GM23338 (cell line): ENCODE data around the gene ETV3. TPM values are rescaled to one million over a fixed set of nuclear protein-coding genes. Genes with fewer than 3 reads are reported as not detected.

Experiments used
- ATAC-seq: fragments of 200-7000 bp; cut with Tn5 transposase; 3 replicates; pipeline ENCODE4 v1.9.1; 2020
- DNase-seq: peaks from one replicate; pipeline ENCODE4 v3.0.0-alpha.2; 2015; ENCODE audit warnings: low spot score
- H2AFZ ChIP-seq: fragments of 200-600 bp; sonication (generic); 2 replicates; pipeline ENCODE4 v1.8.0; 2016; ENCODE audit warnings: antibody characterized with exemption, mild to moderate bottlenecking, moderate library complexity
- H3F3A ChIP-seq: fragments of 200-600 bp; sonication (generic); replicated peaks from 2 replicates; pipeline ENCODE4 v1.8.0; 2017; ENCODE audit warnings: antibody characterized with exemption, mixed run types, low read depth
- H3K27ac ChIP-seq: fragments of 200-600 bp; sonication (generic); 2 replicates; pipeline ENCODE4 v1.6.1; 2016; ENCODE audit warnings: low read depth
- H3K27me3 ChIP-seq: fragments of 200-600 bp; sonication (generic); 2 replicates; pipeline ENCODE4 v1.8.0; 2016; ENCODE audit warnings: mild to moderate bottlenecking, mixed run types, moderate library complexity; ENCODE audit not compliant: insufficient read depth
- H3K36me3 ChIP-seq: fragments of 200-600 bp; sonication (generic); 2 replicates; pipeline ENCODE4 v1.8.0; 2016; ENCODE audit warnings: mild to moderate bottlenecking; ENCODE audit not compliant: insufficient read depth
- H3K4me1 ChIP-seq: fragments of 200-600 bp; sonication (generic); 2 replicates; pipeline ENCODE4 v1.8.0; 2016; ENCODE audit warnings: mild to moderate bottlenecking, moderate library complexity; ENCODE audit not compliant: insufficient read depth
- H3K4me2 ChIP-seq: fragments of 200-600 bp; sonication (generic); 2 replicates; pipeline ENCODE4 v1.7.1; 2017; ENCODE audit warnings: mixed run types
- H3K4me3 ChIP-seq: fragments of 200-600 bp; sonication (generic); 2 replicates; pipeline ENCODE4 v1.6.1; 2016; ENCODE audit warnings: mixed run types
- H3K79me2 ChIP-seq: fragments of 200-600 bp; sonication (generic); replicated peaks from 2 replicates; pipeline ENCODE4 v1.8.0; 2017; ENCODE audit warnings: mild to moderate bottlenecking; ENCODE audit not compliant: insufficient read depth
- H3K9me2 ChIP-seq: fragments of 200-600 bp; sonication (generic); 2 replicates; pipeline ENCODE4 v1.8.0; 2017; ENCODE audit not compliant: insufficient read depth
- H4K20me1 ChIP-seq: fragments of 200-600 bp; sonication (generic); replicated peaks from 2 replicates; pipeline ENCODE4 v1.8.0; 2017; ENCODE audit warnings: mild to moderate bottlenecking; ENCODE audit not compliant: insufficient read depth
- H3K27ac Mint-ChIP-seq: 2 replicates; pipeline ENCODE4 v1.8.0; 2020; ENCODE audit warnings: inconsistent platforms, mild to moderate bottlenecking, moderate library complexity, mixed read lengths
- H3K27me3 Mint-ChIP-seq: 3 replicates; pipeline ENCODE4 v1.8.0; 2022; ENCODE audit warnings: low read depth, mild to moderate bottlenecking, moderate library complexity, mixed read lengths, inconsistent platforms; ENCODE audit not compliant: insufficient read depth, poor library complexity
- H3K36me3 Mint-ChIP-seq: 3 replicates; pipeline ENCODE4 v1.8.0; 2021; ENCODE audit warnings: low read depth, mild to moderate bottlenecking, inconsistent platforms, moderate library complexity, mixed read lengths
- H3K4me1 Mint-ChIP-seq: 3 replicates; pipeline ENCODE4 v1.8.0; 2020; ENCODE audit warnings: mild to moderate bottlenecking, inconsistent platforms, mixed read lengths
- H3K4me3 Mint-ChIP-seq: 3 replicates; pipeline ENCODE4 v1.8.0; 2021; ENCODE audit warnings: moderate library complexity, mild to moderate bottlenecking, inconsistent platforms, mixed read lengths
- H3K9me3 Mint-ChIP-seq: 3 replicates; pipeline ENCODE4 v1.8.0; 2020; ENCODE audit warnings: moderate library complexity, mild to moderate bottlenecking, inconsistent platforms, mixed read lengths
- CREB1 ChIP-seq: fragments of 250-450 bp; sonication (Bioruptor Pico); IDR thresholded peaks from 2 replicates; pipeline ENCODE4 v1.5.0; 2020; ENCODE audit warnings: low read depth, mild to moderate bottlenecking, moderate library complexity
- EZH2 ChIP-seq: fragments of 200-600 bp; sonication (generic); IDR thresholded peaks from one replicate; pipeline ENCODE4 v1.8.0; 2017; ENCODE audit warnings: antibody characterized with exemption, mild to moderate bottlenecking, low read depth; ENCODE audit not compliant: unreplicated experiment
- EZH2phosphoT487 ChIP-seq: fragments of 200-600 bp; sonication (generic); IDR thresholded peaks from one replicate; pipeline ENCODE4 v1.8.1; 2018; ENCODE audit warnings: antibody characterized with exemption; ENCODE audit not compliant: unreplicated experiment
- JUNB ChIP-seq: IDR thresholded peaks from one replicate; pipeline ENCODE4 v1.6.1; 2016; ENCODE audit warnings: antibody characterized with exemption; ENCODE audit not compliant: unreplicated experiment
- NANOG ChIP-seq: IDR thresholded peaks from 2 replicates; pipeline ENCODE4 v1.6.1; 2016; ENCODE audit warnings: antibody characterized with exemption, borderline replicate concordance
- POLR2AphosphoS5 ChIP-seq: IDR thresholded peaks from 2 replicates; pipeline ENCODE4 v1.6.1; 2016; ENCODE audit warnings: antibody characterized with exemption, low read depth
- STAT1 ChIP-seq: IDR thresholded peaks from one replicate; pipeline ENCODE4 v1.6.1; 2016; ENCODE audit warnings: antibody characterized with exemption; ENCODE audit not compliant: unreplicated experiment
- ZNF114 ChIP-seq: fragments of 250-450 bp; sonication (Bioruptor Pico); IDR thresholded peaks from 2 replicates; pipeline ENCODE4 v1.5.0; 2020; ENCODE audit warnings: mild to moderate bottlenecking, moderate library complexity
- ZNF331 ChIP-seq: fragments of 250-450 bp; sonication (Bioruptor Pico); IDR thresholded peaks from 2 replicates; pipeline ENCODE4 v1.5.0; 2020; ENCODE audit warnings: low read depth, mild to moderate bottlenecking, moderate library complexity
- polyA plus RNA-seq: library from polyadenylated mRNA; unstranded; fragments of >200 nt; fragmentation: Nextera tagmentation; extraction: Ambion mirVana; gene quantifications from 2 replicates; pipeline ENCODE4 v1.2.1, GENCODE V29; 2016
- total RNA-seq: library from RNA; depleted of rRNA; stranded (reverse); fragments of >200 nt; shearing (Covaris generic); gene quantifications from 2 replicates; pipeline ENCODE4 v1.2.3, GENCODE V29; 2014
- TF ChIP-seq, protein P1 (sequence below): IDR thresholded peaks from 2 replicates; pipeline ENCODE4 v1.6.1; 2016; ENCODE audit warnings: antibody characterized with exemption
- TF ChIP-seq, protein P2 (sequence below), 2 experiments: fragments of 200-600 bp in 1 of 2; sonication (generic) in 1 of 2; conservative IDR thresholded peaks; 2 replicates each; pipeline versions ENCODE4 v1.5.1 to v1.6.1; 2016 to 2017; ENCODE audit warnings: antibody characterized with exemption in 2 of 2, low read depth in 2 of 2, mild to moderate bottlenecking in 2 of 2, moderate library complexity in 1 of 2
- TF ChIP-seq, protein P3 (sequence below): IDR thresholded peaks from one replicate; pipeline ENCODE4 v1.6.1; 2018; ENCODE audit warnings: antibody characterized with exemption; ENCODE audit not compliant: unreplicated experiment
- TF ChIP-seq, protein P4 (sequence below): fragments of 250-450 bp; sonication (Bioruptor Pico); IDR thresholded peaks from 2 replicates; pipeline ENCODE4 v1.5.0; 2020; ENCODE audit warnings: mild to moderate bottlenecking, moderate library complexity

The ETV3 gene
- total and polyA plus RNA-seq, 2 experiments from 2014 or later, result 8.1 to 19.6 TPM

DNA sequence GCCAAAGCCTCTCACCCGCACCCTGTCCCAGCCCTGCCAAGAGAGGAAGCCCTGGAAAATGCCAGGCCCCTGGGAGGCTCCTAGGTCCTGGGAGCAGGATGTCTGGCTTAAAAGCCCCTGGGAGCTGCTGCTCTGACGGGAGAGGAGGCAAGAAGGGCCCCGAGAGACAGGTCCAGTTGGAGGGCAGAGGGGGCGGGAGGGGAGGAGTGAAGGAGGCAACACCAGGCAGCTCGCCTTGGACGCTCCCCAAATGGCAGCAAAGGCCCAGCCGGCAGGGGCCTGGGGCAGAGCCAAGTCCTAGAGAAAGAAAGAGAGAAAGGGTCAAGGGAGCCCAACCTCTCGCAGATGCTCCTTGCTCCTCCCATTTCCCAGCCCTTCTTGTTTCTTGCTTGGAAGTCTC is 45.4 kb downstream of the ETV3 start:
- no peaks in the 10 kb centered on the region for H3K36me3 ChIP-seq
- Mint-ChIP-seq H3K36me3 (no peaks in the 10 kb centered on the region; the same call in 2 of the 3 replicates), H3K4me1 (peaks cover 17% of the 10 kb centered on the region), H3K4me3 (no peak overlapping the region), H3K9me3 (no peaks in the 10 kb centered on the region), H3K27me3 (peaks cover 22% of the 10 kb centered on the region), H3K27ac (no peak overlapping the region)
- peaks cover 12% of the 10 kb centered on the region; the same call in 1 of the 2 replicates for H3K4me1 ChIP-seq
- no peak for TF ChIP-seq ZNF114 (CRISPR knock-in tag)
- TF ChIP-seq POLR2AphosphoS5, result no peak
- TF ChIP-seq ZNF331, result no peak
- no peak for TF ChIP-seq EZH2phosphoT487
- TF ChIP-seq STAT1, result no peak
- TF ChIP-seq CREB1 (CRISPR knock-in tag), result no peak
- TF ChIP-seq, protein P1, sequence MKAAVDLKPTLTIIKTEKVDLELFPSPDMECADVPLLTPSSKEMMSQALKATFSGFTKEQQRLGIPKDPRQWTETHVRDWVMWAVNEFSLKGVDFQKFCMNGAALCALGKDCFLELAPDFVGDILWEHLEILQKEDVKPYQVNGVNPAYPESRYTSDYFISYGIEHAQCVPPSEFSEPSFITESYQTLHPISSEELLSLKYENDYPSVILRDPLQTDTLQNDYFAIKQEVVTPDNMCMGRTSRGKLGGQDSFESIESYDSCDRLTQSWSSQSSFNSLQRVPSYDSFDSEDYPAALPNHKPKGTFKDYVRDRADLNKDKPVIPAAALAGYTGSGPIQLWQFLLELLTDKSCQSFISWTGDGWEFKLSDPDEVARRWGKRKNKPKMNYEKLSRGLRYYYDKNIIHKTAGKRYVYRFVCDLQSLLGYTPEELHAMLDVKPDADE, result no peak
- TF ChIP-seq, protein P2, sequence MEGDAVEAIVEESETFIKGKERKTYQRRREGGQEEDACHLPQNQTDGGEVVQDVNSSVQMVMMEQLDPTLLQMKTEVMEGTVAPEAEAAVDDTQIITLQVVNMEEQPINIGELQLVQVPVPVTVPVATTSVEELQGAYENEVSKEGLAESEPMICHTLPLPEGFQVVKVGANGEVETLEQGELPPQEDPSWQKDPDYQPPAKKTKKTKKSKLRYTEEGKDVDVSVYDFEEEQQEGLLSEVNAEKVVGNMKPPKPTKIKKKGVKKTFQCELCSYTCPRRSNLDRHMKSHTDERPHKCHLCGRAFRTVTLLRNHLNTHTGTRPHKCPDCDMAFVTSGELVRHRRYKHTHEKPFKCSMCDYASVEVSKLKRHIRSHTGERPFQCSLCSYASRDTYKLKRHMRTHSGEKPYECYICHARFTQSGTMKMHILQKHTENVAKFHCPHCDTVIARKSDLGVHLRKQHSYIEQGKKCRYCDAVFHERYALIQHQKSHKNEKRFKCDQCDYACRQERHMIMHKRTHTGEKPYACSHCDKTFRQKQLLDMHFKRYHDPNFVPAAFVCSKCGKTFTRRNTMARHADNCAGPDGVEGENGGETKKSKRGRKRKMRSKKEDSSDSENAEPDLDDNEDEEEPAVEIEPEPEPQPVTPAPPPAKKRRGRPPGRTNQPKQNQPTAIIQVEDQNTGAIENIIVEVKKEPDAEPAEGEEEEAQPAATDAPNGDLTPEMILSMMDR (conservative IDR thresholded peaks at IDR 0.05; ENCODE audit: low read depth in 2 of 2), result no peak
- TF ChIP-seq, protein P3, sequence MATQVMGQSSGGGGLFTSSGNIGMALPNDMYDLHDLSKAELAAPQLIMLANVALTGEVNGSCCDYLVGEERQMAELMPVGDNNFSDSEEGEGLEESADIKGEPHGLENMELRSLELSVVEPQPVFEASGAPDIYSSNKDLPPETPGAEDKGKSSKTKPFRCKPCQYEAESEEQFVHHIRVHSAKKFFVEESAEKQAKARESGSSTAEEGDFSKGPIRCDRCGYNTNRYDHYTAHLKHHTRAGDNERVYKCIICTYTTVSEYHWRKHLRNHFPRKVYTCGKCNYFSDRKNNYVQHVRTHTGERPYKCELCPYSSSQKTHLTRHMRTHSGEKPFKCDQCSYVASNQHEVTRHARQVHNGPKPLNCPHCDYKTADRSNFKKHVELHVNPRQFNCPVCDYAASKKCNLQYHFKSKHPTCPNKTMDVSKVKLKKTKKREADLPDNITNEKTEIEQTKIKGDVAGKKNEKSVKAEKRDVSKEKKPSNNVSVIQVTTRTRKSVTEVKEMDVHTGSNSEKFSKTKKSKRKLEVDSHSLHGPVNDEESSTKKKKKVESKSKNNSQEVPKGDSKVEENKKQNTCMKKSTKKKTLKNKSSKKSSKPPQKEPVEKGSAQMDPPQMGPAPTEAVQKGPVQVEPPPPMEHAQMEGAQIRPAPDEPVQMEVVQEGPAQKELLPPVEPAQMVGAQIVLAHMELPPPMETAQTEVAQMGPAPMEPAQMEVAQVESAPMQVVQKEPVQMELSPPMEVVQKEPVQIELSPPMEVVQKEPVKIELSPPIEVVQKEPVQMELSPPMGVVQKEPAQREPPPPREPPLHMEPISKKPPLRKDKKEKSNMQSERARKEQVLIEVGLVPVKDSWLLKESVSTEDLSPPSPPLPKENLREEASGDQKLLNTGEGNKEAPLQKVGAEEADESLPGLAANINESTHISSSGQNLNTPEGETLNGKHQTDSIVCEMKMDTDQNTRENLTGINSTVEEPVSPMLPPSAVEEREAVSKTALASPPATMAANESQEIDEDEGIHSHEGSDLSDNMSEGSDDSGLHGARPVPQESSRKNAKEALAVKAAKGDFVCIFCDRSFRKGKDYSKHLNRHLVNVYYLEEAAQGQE, result no peak
- TF ChIP-seq, protein P4, sequence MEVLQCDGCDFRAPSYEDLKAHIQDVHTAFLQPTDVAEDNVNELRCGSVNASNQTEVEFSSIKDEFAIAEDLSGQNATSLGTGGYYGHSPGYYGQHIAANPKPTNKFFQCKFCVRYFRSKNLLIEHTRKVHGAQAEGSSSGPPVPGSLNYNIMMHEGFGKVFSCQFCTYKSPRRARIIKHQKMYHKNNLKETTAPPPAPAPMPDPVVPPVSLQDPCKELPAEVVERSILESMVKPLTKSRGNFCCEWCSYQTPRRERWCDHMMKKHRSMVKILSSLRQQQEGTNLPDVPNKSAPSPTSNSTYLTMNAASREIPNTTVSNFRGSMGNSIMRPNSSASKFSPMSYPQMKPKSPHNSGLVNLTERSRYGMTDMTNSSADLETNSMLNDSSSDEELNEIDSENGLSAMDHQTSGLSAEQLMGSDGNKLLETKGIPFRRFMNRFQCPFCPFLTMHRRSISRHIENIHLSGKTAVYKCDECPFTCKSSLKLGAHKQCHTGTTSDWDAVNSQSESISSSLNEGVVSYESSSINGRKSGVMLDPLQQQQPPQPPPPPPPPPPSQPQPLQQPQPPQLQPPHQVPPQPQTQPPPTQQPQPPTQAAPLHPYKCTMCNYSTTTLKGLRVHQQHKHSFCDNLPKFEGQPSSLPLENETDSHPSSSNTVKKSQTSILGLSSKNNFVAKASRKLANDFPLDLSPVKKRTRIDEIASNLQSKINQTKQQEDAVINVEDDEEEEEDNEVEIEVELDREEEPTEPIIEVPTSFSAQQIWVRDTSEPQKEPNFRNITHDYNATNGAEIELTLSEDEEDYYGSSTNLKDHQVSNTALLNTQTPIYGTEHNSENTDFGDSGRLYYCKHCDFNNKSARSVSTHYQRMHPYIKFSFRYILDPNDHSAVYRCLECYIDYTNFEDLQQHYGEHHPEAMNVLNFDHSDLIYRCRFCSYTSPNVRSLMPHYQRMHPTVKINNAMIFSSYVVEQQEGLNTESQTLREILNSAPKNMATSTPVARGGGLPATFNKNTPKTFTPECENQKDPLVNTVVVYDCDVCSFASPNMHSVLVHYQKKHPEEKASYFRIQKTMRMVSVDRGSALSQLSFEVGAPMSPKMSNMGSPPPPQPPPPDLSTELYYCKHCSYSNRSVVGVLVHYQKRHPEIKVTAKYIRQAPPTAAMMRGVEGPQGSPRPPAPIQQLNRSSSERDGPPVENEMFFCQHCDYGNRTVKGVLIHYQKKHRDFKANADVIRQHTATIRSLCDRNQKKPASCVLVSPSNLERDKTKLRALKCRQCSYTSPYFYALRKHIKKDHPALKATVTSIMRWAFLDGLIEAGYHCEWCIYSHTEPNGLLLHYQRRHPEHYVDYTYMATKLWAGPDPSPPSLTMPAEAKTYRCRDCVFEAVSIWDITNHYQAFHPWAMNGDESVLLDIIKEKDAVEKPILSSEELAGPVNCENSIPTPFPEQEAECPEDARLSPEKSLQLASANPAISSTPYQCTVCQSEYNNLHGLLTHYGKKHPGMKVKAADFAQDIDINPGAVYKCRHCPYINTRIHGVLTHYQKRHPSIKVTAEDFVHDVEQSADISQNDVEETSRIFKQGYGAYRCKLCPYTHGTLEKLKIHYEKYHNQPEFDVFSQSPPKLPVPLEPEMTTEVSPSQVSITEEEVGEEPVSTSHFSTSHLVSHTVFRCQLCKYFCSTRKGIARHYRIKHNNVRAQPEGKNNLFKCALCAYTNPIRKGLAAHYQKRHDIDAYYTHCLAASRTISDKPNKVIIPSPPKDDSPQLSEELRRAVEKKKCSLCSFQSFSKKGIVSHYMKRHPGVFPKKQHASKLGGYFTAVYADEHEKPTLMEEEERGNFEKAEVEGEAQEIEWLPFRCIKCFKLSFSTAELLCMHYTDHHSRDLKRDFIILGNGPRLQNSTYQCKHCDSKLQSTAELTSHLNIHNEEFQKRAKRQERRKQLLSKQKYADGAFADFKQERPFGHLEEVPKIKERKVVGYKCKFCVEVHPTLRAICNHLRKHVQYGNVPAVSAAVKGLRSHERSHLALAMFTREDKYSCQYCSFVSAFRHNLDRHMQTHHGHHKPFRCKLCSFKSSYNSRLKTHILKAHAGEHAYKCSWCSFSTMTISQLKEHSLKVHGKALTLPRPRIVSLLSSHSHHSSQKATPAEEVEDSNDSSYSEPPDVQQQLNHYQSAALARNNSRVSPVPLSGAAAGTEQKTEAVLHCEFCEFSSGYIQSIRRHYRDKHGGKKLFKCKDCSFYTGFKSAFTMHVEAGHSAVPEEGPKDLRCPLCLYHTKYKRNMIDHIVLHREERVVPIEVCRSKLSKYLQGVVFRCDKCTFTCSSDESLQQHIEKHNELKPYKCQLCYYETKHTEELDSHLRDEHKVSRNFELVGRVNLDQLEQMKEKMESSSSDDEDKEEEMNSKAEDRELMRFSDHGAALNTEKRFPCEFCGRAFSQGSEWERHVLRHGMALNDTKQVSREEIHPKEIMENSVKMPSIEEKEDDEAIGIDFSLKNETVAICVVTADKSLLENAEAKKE, result no peak
- no peak for TF ChIP-seq JUNB
- no peak for TF ChIP-seq NANOG
- no peak for TF ChIP-seq EZH2
- peak overlapping the region; percentile 76 for H2AFZ ChIP-seq
- no peaks in the 10 kb centered on the region for H4K20me1 ChIP-seq
- no peak overlapping the region for H3K4me3 ChIP-seq
- H3K9me2 ChIP-seq, result no peaks in the 10 kb centered on the region
- DNase-seq (peak; percentile 27), ATAC-seq (peak; percentile 10; the same call in 1 of the 3 replicates)
- H3K4me2 ChIP-seq, result no peak overlapping the region
- H3K27me3 ChIP-seq, result no peaks in the 10 kb centered on the region
- no peak overlapping the region for H3K27ac ChIP-seq
- no peaks in the 10 kb centered on the region for H3K79me2 ChIP-seq
- H3F3A ChIP-seq, result no peaks in the 10 kb centered on the region
